Measurements from ENCODE around the gene NTMT2. TPM values are rescaled to one million over a fixed set of nuclear protein-coding genes. Genes with fewer than 3 reads are reported as not detected.

NTMT2 gene
- total RNA-seq, 4 donors from 2014 or later = not detected

- H3K36me3 ChIP-seq = no peaks in the 10 kb centered on the region
Observed at GRCh38 chr1:170176772-170177171, 31.0 kb downstream of the NTMT2 start.

DNA sequence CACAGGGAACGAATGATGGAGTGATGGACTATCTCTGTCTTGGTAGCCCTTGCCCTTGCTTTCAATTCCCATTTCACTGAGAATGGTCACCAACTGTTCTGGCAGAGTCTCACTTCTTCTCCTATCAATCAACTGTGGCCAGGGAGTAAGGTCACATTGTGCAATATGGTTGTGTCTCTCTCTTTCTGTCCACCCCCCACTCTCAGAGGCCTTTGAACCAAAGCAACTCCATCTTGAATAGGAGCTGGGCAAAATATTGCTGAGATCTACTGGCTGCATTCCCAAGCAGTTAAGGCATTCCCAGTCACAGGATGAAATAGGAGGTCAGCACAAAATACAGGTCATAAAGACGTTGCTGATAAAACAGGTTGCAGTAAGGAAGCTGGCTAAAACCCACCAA lies 36.7 kb downstream of the NTMT2 start:
- no peaks in the 10 kb centered on the region for H3K36me3 ChIP-seq
- intact Hi-C loops (cut with DNase I; ENCODE audit: low total_unique reads) = no loop called here

More at GRCh38 chr1:170176772-170177171, 31.0 kb downstream of the NTMT2 start:
- Histone ChIP-seq H3K27me3 (no peaks in the 10 kb centered on the region), H3K4me1 (no peaks in the 10 kb centered on the region), H3K27ac (no peak overlapping the region), H3K4me3 (no peak overlapping the region), H3K9me3 (no peaks in the 10 kb centered on the region)
- DNase-seq = no peak
- TF ChIP-seq, protein P1, sequence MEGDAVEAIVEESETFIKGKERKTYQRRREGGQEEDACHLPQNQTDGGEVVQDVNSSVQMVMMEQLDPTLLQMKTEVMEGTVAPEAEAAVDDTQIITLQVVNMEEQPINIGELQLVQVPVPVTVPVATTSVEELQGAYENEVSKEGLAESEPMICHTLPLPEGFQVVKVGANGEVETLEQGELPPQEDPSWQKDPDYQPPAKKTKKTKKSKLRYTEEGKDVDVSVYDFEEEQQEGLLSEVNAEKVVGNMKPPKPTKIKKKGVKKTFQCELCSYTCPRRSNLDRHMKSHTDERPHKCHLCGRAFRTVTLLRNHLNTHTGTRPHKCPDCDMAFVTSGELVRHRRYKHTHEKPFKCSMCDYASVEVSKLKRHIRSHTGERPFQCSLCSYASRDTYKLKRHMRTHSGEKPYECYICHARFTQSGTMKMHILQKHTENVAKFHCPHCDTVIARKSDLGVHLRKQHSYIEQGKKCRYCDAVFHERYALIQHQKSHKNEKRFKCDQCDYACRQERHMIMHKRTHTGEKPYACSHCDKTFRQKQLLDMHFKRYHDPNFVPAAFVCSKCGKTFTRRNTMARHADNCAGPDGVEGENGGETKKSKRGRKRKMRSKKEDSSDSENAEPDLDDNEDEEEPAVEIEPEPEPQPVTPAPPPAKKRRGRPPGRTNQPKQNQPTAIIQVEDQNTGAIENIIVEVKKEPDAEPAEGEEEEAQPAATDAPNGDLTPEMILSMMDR (IDR thresholded peaks at IDR 0.05) = no peak
- no peak for TF ChIP-seq POLR2A (IDR thresholded peaks at IDR 0.05)
- intact Hi-C loops (cut with DNase I; ENCODE audit: low total_unique reads) = no loop called here

DNA sequence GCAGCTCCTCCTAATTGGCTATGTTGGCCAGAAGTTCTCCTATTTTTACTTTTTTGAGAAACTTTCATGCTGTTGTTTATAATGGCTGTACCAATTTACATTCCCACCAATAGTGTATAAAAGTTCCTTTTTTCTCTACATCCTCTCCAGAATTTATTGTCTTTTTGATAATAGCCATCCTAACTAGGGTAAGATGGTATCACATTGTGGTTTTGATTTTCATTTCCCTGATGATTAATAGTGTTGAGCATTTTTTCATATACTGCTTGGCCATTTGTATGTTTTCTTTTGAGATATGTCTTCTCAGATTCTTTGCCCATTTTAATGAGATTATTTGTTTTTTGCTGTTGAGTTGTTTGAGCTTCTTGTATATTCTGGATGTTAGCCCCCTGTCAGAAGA lies 46.8 kb downstream of the NTMT2 start:
- no peak overlapping the region for H3K4me3 ChIP-seq
- H3K36me3 ChIP-seq = no peaks in the 10 kb centered on the region
- H3K9me3 ChIP-seq = no peaks in the 10 kb centered on the region
- H3K4me1 ChIP-seq = no peaks in the 10 kb centered on the region
- intact Hi-C loops (cut with DNase I; ENCODE audit: low total_unique reads) = no loop called here
- TF ChIP-seq POLR2A (IDR thresholded peaks at IDR 0.05) = no peak
- TF ChIP-seq, protein P1 (IDR thresholded peaks at IDR 0.05) = no peak
- no peak overlapping the region for H3K27ac ChIP-seq
- H3K27me3 ChIP-seq = no peaks in the 10 kb centered on the region
- no peak for DNase-seq

More for the DNA sequence above, 36.7 kb downstream of the NTMT2 start:
- no peak for DNase-seq
- no peaks in the 10 kb centered on the region for H3K4me1 ChIP-seq
- no peaks in the 10 kb centered on the region for H3K27me3 ChIP-seq
- H3K27ac ChIP-seq = no peak overlapping the region
- H3K4me3 ChIP-seq = no peak overlapping the region
- TF ChIP-seq, protein P1 (IDR thresholded peaks at IDR 0.05) = no peak
- no peak for TF ChIP-seq POLR2A (IDR thresholded peaks at IDR 0.05)
- no peaks in the 10 kb centered on the region for H3K9me3 ChIP-seq

DNA sequence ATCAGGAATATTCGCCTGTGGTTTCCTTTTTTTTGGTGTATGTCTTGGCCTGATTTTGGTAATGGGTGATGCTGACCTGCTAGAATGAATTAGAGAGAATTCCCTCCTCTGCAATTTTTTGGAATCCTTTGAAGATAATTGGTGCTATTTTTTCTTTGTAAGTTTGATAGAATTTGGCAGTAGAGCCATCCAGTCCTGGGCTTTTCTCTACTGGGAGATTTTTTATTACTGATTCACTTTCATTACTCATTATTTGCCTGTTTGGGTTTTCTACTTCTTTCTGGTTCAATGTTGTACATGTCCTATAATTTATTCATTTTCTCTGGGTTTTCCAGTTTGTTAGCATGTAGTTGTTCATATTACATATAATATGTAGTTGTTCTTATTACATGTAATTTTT lies 48.7 kb downstream of the NTMT2 start:
- Histone ChIP-seq H3K27ac (no peak overlapping the region), H3K36me3 (no peaks in the 10 kb centered on the region), H3K9me3 (no peaks in the 10 kb centered on the region), H3K4me3 (no peak overlapping the region), H3K4me1 (no peaks in the 10 kb centered on the region), H3K27me3 (no peaks in the 10 kb centered on the region)
- TF ChIP-seq, protein P1 (IDR thresholded peaks at IDR 0.05) = no peak
- TF ChIP-seq POLR2A (IDR thresholded peaks at IDR 0.05) = no peak
- intact Hi-C loops (cut with DNase I; ENCODE audit: low total_unique reads) = no loop called here
- no peak for DNase-seq

GRCh38 chr1:170196490-170197236 lies 50.9 kb downstream of the NTMT2 start:
- Histone ChIP-seq H3K4me1 (no peaks in the 10 kb centered on the region), H3K27ac (no peak overlapping the region), H3K9me3 (no peaks in the 10 kb centered on the region), H3K27me3 (no peaks in the 10 kb centered on the region), H3K4me3 (no peak overlapping the region), H3K36me3 (no peaks in the 10 kb centered on the region)
- DNase-seq = no peak
- no peak for TF ChIP-seq POLR2A (IDR thresholded peaks at IDR 0.05)
- TF ChIP-seq, protein P1 (IDR thresholded peaks at IDR 0.05) = no peak
- intact Hi-C loops (cut with DNase I; ENCODE audit: low total_unique reads) = no loop called here
